ENCODE data around the gene ALDH2.

- TF ChIP-seq EZH2phosphoT487 (IDR thresholded peaks at IDR 0.05; ENCODE audit: borderline replicate concordance) (no peak), CTCF (conservative IDR thresholded peaks at IDR 0.05; ENCODE audit: low read length) (no peak)
Observed at GRCh38 chr12:111748151-111748672, 18.5 kb upstream of the ALDH2 start.

Measured in Loucy (cell line).